Nephron progenitor cell (in vitro differentiated cells): ENCODE results near the gene ECE1.
A peak's percentile ranks its signal among the peaks of the same experiment; 100 is the strongest.
"Not testable (repeated sequence)": the region's sequence is repeated elsewhere in the genome, so short reads cannot be mapped to it uniquely, and the experiment has no call there.

ENCODE experiments used
- DNase-seq: peaks from one replicate; pipeline ENCODE4 v3.0.0; 2021
- H3K27ac Mint-ChIP-seq: 2 replicates; pipeline ENCODE4 v1.8.0; 2021; ENCODE audit warnings: mild to moderate bottlenecking, moderate library complexity, mixed read lengths
- H3K27me3 Mint-ChIP-seq: 2 replicates; pipeline ENCODE4 v1.8.0; 2021; ENCODE audit warnings: mild to moderate bottlenecking, low read depth, mixed read lengths; ENCODE audit not compliant: poor library complexity
- H3K36me3 Mint-ChIP-seq: 2 replicates; pipeline ENCODE4 v1.8.0; 2021; ENCODE audit warnings: low read depth, mixed read lengths
- H3K4me1 Mint-ChIP-seq: 2 replicates; pipeline ENCODE4 v1.8.0; 2021; ENCODE audit warnings: mixed read lengths
- H3K4me3 Mint-ChIP-seq: 2 replicates; pipeline ENCODE4 v1.8.0; 2021; ENCODE audit warnings: mild to moderate bottlenecking, moderate library complexity, mixed read lengths
- H3K9me3 Mint-ChIP-seq: 2 replicates; pipeline ENCODE4 v1.8.0; 2021; ENCODE audit warnings: mild to moderate bottlenecking, moderate library complexity, mixed read lengths
- CTCF ChIP-seq: fragments of 200-600 bp; sonication (generic); IDR thresholded peaks from 2 replicates; pipeline ENCODE4 v1.5.0; 2021; ENCODE audit warnings: antibody characterized with exemption

The ECE1 gene

GRCh38 chr1:21192284-21192683, 98.0 kb downstream of the ECE1 start:
- no peaks in the 10 kb centered on the region for H3K4me1 Mint-ChIP-seq
- H3K27me3 Mint-ChIP-seq = peaks cover 68% of the 10 kb centered on the region

GRCh38 chr1:21190771-21191170, 99.5 kb downstream of the ECE1 start:
- not testable (repeated sequence) for H3K9me3 Mint-ChIP-seq, H3K4me1 Mint-ChIP-seq, H3K27ac Mint-ChIP-seq, H3K4me3 Mint-ChIP-seq, DNase-seq, H3K36me3 Mint-ChIP-seq
- peaks cover 64% of the 10 kb centered on the region for H3K27me3 Mint-ChIP-seq

More at GRCh38 chr1:21192284-21192683, 98.0 kb downstream of the ECE1 start:
- no peak for DNase-seq
- Mint-ChIP-seq H3K9me3 (no peaks in the 10 kb centered on the region), H3K4me3 (no peak overlapping the region), H3K36me3 (no peaks in the 10 kb centered on the region), H3K27ac (no peak overlapping the region)
- TF ChIP-seq CTCF = no peak

GRCh38 chr1:21189906-21190500, 100.3 kb downstream of the ECE1 start:
- H3K4me1 Mint-ChIP-seq = no peaks in the 10 kb centered on the region

GRCh38 chr1:21189421-21189820, 100.8 kb downstream of the ECE1 start:
- H3K4me1 Mint-ChIP-seq = no peaks in the 10 kb centered on the region
- no peaks in the 10 kb centered on the region for H3K36me3 Mint-ChIP-seq
- no peaks in the 10 kb centered on the region for H3K9me3 Mint-ChIP-seq
- peaks cover 60% of the 10 kb centered on the region for H3K27me3 Mint-ChIP-seq
- no peak for DNase-seq
- no peak overlapping the region for H3K4me3 Mint-ChIP-seq
- no peak for TF ChIP-seq CTCF
- H3K27ac Mint-ChIP-seq = no peak overlapping the region

More at GRCh38 chr1:21189906-21190500, 100.3 kb downstream of the ECE1 start:
- H3K36me3 Mint-ChIP-seq = no peaks in the 10 kb centered on the region
- DNase-seq = no peak
- H3K27ac Mint-ChIP-seq = no peak overlapping the region
- H3K27me3 Mint-ChIP-seq = peaks cover 60% of the 10 kb centered on the region
- H3K4me3 Mint-ChIP-seq = no peak overlapping the region
- H3K9me3 Mint-ChIP-seq = no peaks in the 10 kb centered on the region
- TF ChIP-seq CTCF = no peak

DNA sequence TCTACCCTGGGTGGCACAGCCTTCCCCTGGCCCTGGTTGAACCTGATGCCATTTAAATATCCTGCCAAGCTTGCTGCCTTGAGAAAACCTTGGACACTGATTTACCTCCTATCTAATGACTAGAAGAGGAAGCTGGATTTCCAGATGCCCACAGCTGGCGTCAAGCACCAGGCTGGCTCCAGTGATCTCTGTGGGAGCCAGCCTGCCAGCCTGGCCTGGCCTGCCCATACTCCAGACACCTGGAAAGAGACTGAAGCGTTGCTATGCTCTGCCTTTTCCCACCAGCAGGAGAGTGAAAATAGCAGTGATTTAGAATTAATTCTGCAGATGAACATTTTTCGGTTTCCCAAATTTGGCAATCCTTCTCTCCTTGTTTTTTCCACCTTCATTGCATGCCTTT, 102.0 kb downstream of the ECE1 start:
- no peak for DNase-seq
- Mint-ChIP-seq H3K4me1 (no peaks in the 10 kb centered on the region), H3K9me3 (no peaks in the 10 kb centered on the region), H3K4me3 (no peak overlapping the region), H3K27me3 (peaks cover 53% of the 10 kb centered on the region), H3K27ac (peak overlapping the region; percentile 31), H3K36me3 (no peaks in the 10 kb centered on the region)
- no peak for TF ChIP-seq CTCF

DNA sequence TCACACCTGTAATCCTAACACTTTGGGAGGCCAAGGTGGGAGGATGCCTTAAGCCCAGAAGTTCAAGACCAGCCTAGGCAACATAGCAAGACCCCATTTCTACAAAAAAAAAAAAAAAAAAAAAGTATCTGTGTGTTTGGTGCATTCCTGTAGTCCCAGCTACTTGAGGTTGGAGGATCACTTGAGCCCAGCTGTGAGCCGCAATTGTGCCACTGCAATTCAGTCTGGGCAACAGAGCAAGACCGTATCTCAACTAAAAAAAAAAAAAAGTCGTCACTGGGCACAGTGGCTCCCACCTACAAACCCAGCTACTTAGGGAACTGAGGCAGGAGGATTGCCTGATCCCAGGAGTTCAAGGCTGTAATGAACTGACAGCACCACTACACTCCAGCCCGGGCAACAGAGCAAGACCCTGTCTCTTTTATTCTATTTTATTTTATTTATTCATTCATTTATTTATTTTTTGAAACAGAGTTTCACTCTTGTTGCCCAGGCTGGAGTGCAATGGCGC, 105.0 kb downstream of the ECE1 start:
- no peak for TF ChIP-seq CTCF
- Mint-ChIP-seq H3K9me3 (no peaks in the 10 kb centered on the region), H3K27me3 (peaks cover 30% of the 10 kb centered on the region), H3K36me3 (no peaks in the 10 kb centered on the region), H3K27ac (no peak overlapping the region), H3K4me1 (peaks cover 5% of the 10 kb centered on the region), H3K4me3 (no peak overlapping the region)
- no peak for DNase-seq
